Loucy (cell line): Measurements from ENCODE around the gene OAS1.

Experiments
- CTCF ChIP-seq: fragments of 200-600 bp; sonication (generic); conservative IDR thresholded peaks from 2 replicates; pipeline ENCODE4 v1.5.1; 2014; ENCODE audit warnings: mild to moderate bottlenecking, antibody characterized with exemption, low read length
- EZH2phosphoT487 ChIP-seq: fragments of 200-600 bp; IDR thresholded peaks from 2 replicates; pipeline ENCODE4 v1.6.1; 2018; ENCODE audit warnings: antibody characterized with exemption, mild to moderate bottlenecking, moderate library complexity, borderline replicate concordance

- TF ChIP-seq CTCF: no peak
- TF ChIP-seq EZH2phosphoT487: no peak
These were observed 20.7 kb downstream of the OAS1 start for GRCh38 chr12:112927475-112927874.
